Measurements from ENCODE around the gene CES2. TPM values are rescaled to one million over a fixed set of nuclear protein-coding genes. Genes with fewer than 3 reads are reported as not detected.

CES2 gene
- total and polyA plus RNA-seq, 2 donors (not counting 1 experiment from before 2014, with no cell fraction given): 23.5 to 47.8 TPM

GRCh38 chr16:66946974-66947301 lies 11.6 kb downstream of the CES2 start:
- Histone ChIP-seq H4K20me1 (ENCODE audit: control insufficient read depth, insufficient read depth, low read length, poor library complexity, severe bottlenecking) (no peaks in the 10 kb centered on the region), H3K27me3 (replicated peaks in 1 of 4; ENCODE audit: control extremely low read depth in 1 of 4, control insufficient read depth in 3 of 4, insufficient read depth in 4 of 4, low read length in 3 of 4) (peaks cover 0 to 33% (median 19%) of the 10 kb centered on the region in 4 experiments), H3K27ac (ENCODE audit: low read length in 2 of 2) (no peak overlapping the region), H3K4me2 (replicated peaks; ENCODE audit: low read depth, low read length, poor library complexity, severe bottlenecking) (no peak overlapping the region), H2AFZ (ENCODE audit: insufficient read depth, low read depth, low read length, poor library complexity, severe bottlenecking) (no peak overlapping the region), H3K4me3 (ENCODE audit: control extremely low read depth in 1 of 5, extremely low read depth in 1 of 5, insufficient read depth in 1 of 5, low read depth in 2 of 5, low read length in 4 of 5) (no peak overlapping the region), H3K9me3 (ENCODE audit: control extremely low read depth in 1 of 3, control insufficient read depth in 2 of 3, insufficient read depth in 1 of 3, low read length in 2 of 3) (peaks cover 0 to 12% (median 0%) of the 10 kb centered on the region in 3 donors), H3K36me3 (replicated peaks in 1 of 2; ENCODE audit: control extremely low read depth in 1 of 2, control insufficient read depth in 1 of 2, extremely low read depth in 1 of 2, insufficient read depth in 2 of 2, low read length in 1 of 2) (peaks cover 0 to 15% of the 10 kb centered on the region in 2 experiments), H3K9ac (ENCODE audit: low read length) (no peak overlapping the region), H3K79me2 (ENCODE audit: control insufficient read depth, insufficient read depth, low read length) (no peaks in the 10 kb centered on the region), H3K4me1 (ENCODE audit: control insufficient read depth in 2 of 2, insufficient read depth in 2 of 2, low read length in 2 of 2) (peaks cover 15 to 23% of the 10 kb centered on the region in 2 donors)
- WGBS (ENCODE audit: insufficient coverage): 74% methylated on average over 3 of the region's 5 CpGs
- ATAC-seq (ENCODE audit: low read depth) (no peak), DNase-seq (no peak)
- peaks cover 39% of the 10 kb centered on the region for H3K27me3 Mint-ChIP-seq
- peak overlapping the region; percentile 93 for H3K4me3 Mint-ChIP-seq
- no peaks in the 10 kb centered on the region for H3K9me3 Mint-ChIP-seq (ENCODE audit: insufficient read depth)
- ChIA-PET CTCF (interaction anchor here (0.7 to 2.0 kb wide), 7 partner anchors 8 to 238 kb away, joined by 3 to 7 read pairs (median 3); no protein-coding TSS in a partner anchor), POLR2A (no interaction called here)
- intact Hi-C loops (cut with micrococcal nuclease): loop anchor here (1.0 kb wide), 3 partner anchors 13 to 237 kb away; partner anchors contain the start of gene CIAO2B
- TF ChIP-seq EZH2 (IDR thresholded peaks at IDR 0.05; ENCODE audit: borderline replicate concordance, insufficient read depth, low read depth, low read length, poor library complexity, severe bottlenecking) (no peak), CTCF (IDR thresholded peaks at IDR 0.05) (no peak)
- H3K4me1 Mint-ChIP-seq: peaks cover 18% of the 10 kb centered on the region
- H3K27ac Mint-ChIP-seq: no peak overlapping the region

- Histone ChIP-seq H3K4me1 (ENCODE audit: control insufficient read depth in 2 of 2, insufficient read depth in 2 of 2, low read length in 2 of 2) (peaks cover 15 to 23% of the 10 kb centered on the region in 2 donors), H3K9me3 (ENCODE audit: control extremely low read depth in 1 of 3, control insufficient read depth in 2 of 3, insufficient read depth in 1 of 3, low read length in 2 of 3) (peaks cover 0 to 12% (median 0%) of the 10 kb centered on the region in 3 donors), H2AFZ (ENCODE audit: insufficient read depth, low read depth, low read length, poor library complexity, severe bottlenecking) (peak overlapping the region; percentile 36), H3K4me2 (replicated peaks; ENCODE audit: low read depth, low read length, poor library complexity, severe bottlenecking) (peak overlapping the region; percentile 75), H3K9ac (ENCODE audit: low read length) (peak overlapping the region; percentile 57), H4K20me1 (ENCODE audit: control insufficient read depth, insufficient read depth, low read length, poor library complexity, severe bottlenecking) (no peaks in the 10 kb centered on the region), H3K4me3 (ENCODE audit: control extremely low read depth in 1 of 5, extremely low read depth in 1 of 5, insufficient read depth in 1 of 5, low read depth in 2 of 5, low read length in 4 of 5) (peak overlapping the region; percentile 26 to 60 (median 49)), H3K27me3 (replicated peaks in 1 of 4; ENCODE audit: control extremely low read depth in 1 of 4, control insufficient read depth in 3 of 4, insufficient read depth in 4 of 4, low read length in 3 of 4) (peaks cover 0 to 35% (median 20%) of the 10 kb centered on the region in 4 experiments), H3K27ac (ENCODE audit: low read length in 2 of 2) (no peak overlapping the region), H3K36me3 (replicated peaks in 1 of 2; ENCODE audit: control extremely low read depth in 1 of 2, control insufficient read depth in 1 of 2, extremely low read depth in 1 of 2, insufficient read depth in 2 of 2, low read length in 1 of 2) (peaks cover 0 to 10% of the 10 kb centered on the region in 2 experiments), H3K79me2 (ENCODE audit: control insufficient read depth, insufficient read depth, low read length) (no peaks in the 10 kb centered on the region)
- ChIA-PET POLR2A (no interaction called here), CTCF (interaction anchor here (0.9 to 2.0 kb wide), 6 partner anchors 8 to 238 kb away, joined by 3 to 7 read pairs (median 4); no protein-coding TSS in a partner anchor)
- peak; percentile 86 for DNase-seq
- intact Hi-C loops (cut with micrococcal nuclease): loop anchor here (1.0 kb wide), 3 partner anchors 13 to 237 kb away; partner anchors contain the start of gene CIAO2B
- peaks cover 40% of the 10 kb centered on the region for H3K27me3 Mint-ChIP-seq
- peak; percentile 90 for ATAC-seq (ENCODE audit: low read depth)
- peaks cover 18% of the 10 kb centered on the region for H3K4me1 Mint-ChIP-seq
- H3K4me3 Mint-ChIP-seq: peak overlapping the region; percentile 93
- TF ChIP-seq CTCF (IDR thresholded peaks at IDR 0.05): peak; percentile 96
- TF ChIP-seq EZH2 (IDR thresholded peaks at IDR 0.05; ENCODE audit: borderline replicate concordance, insufficient read depth, low read depth, low read length, poor library complexity, severe bottlenecking): no peak
- H3K9me3 Mint-ChIP-seq (ENCODE audit: insufficient read depth): no peaks in the 10 kb centered on the region
- H3K27ac Mint-ChIP-seq: no peak overlapping the region
- 0% methylated on average over 15 of the region's 23 CpGs for WGBS (ENCODE audit: insufficient coverage)
Observed at GRCh38 chr16:66947302-66948065, 12.2 kb downstream of the CES2 start.

Measured in B cell (primary cell).